HG02840 (cell line): ENCODE measurements around the gene LITAFD.
"Not testable (repeated sequence)": the region's sequence is repeated elsewhere in the genome, so short reads cannot be mapped to it uniquely, and the experiment has no call there.

Source experiments
- ATAC-seq: cut with Tn5 transposase; IDR thresholded peaks from one replicate; pipeline ENCODE4 v1.9.1; 2021; ENCODE audit warnings: mild to moderate bottlenecking, moderate library complexity, moderate number of reproducible peaks; ENCODE audit not compliant: unreplicated experiment, low FRiP score

Gene LITAFD

GRCh38 chr16:8882041-8882617 is at the start of gene LITAFD:
LITAFD (plus strand) TSS chr16:8882351; CDS start chr16:8884356, 2,005 bp downstream.
- no peak for ATAC-seq

DNA sequence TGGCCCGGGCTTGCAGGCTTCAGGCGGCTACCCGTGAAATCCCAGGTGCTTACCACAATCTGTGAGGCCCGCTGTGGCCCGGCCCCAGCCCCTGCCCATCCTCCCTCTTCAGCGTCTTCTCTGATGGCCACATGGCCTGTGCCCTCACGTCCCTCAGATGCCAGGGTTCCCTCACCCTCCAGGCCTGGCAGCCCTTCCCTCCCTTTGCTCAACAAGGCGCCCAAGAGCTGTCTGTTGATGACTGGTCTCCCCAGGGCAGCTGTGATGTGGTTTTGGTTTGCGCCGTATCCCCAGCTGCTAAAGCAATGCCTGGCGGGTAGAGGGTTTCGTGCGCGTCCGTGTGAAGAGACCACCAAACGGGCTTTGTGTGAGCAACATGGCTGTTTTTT is 49.4 kb upstream of the LITAFD start:
- ATAC-seq: no peak

- ATAC-seq: not testable (repeated sequence)
Observed at GRCh38 chr16:8836797-8837196, 45.4 kb upstream of the LITAFD start.

- not testable (repeated sequence) for ATAC-seq
Observed at GRCh38 chr16:8837594-8837993, 44.6 kb upstream of the LITAFD start.

DNA sequence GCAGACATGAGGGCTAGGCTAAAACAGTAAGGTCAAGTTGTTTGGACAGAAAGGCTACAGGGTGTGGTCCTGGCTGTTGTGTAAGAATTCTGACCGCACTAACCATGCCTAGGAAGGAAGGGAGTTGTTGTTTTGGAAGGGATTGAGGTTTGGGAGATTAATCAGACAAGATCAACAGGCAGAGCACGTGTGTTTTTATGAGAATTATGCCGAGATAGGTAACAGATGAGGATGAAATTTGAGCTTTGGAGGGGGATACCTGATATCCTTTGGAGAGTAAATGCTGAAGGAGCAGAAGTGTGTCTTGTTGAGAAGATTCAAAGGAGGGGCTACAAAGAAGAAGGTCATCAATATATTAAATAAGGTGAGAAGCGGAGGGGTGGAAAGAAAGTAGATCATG is 40.1 kb upstream of the LITAFD start:
- ATAC-seq: not testable (repeated sequence)

- ATAC-seq: not testable (repeated sequence)
Observed at GRCh38 chr16:8843296-8843695, 38.9 kb upstream of the LITAFD start.

GRCh38 chr16:8845699-8846298 is 36.4 kb upstream of the LITAFD start:
- no peak for ATAC-seq

DNA sequence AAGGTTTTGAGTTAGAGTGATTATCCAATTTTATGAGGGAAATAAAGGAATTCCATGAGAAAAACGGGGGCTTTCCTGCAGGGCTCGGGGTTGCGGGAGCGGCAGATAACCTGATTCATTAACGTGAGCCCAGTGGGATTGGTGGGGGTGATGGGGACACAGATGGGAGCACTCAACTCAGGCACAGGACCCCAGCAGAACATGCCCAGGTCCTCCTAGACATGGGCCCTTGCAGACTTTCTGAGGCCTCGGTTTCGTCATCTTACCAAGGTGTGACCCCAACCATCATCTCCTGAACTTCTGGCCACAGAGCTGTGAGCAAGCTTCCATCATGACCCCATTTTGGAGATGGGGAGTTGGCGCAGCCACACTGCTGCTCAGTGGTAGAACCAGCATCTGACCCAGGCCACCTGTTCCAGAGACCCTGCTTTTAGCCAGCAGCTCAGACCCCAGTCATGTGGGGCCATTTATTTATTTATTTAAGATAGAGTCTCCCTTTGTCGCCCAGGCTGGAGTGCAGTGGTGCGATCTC is 35.7 kb upstream of the LITAFD start:
- ATAC-seq: no peak

- no peak for ATAC-seq
Observed at GRCh38 chr16:8847145-8847544, 35.0 kb upstream of the LITAFD start.

GRCh38 chr16:8847623-8848022 is 34.5 kb upstream of the LITAFD start:
- ATAC-seq: no peak

GRCh38 chr16:8848231-8848938 is 33.8 kb upstream of the LITAFD start:
- no peak for ATAC-seq

- ATAC-seq: no peak
Observed at GRCh38 chr16:8848939-8849391, 33.2 kb upstream of the LITAFD start.

DNA sequence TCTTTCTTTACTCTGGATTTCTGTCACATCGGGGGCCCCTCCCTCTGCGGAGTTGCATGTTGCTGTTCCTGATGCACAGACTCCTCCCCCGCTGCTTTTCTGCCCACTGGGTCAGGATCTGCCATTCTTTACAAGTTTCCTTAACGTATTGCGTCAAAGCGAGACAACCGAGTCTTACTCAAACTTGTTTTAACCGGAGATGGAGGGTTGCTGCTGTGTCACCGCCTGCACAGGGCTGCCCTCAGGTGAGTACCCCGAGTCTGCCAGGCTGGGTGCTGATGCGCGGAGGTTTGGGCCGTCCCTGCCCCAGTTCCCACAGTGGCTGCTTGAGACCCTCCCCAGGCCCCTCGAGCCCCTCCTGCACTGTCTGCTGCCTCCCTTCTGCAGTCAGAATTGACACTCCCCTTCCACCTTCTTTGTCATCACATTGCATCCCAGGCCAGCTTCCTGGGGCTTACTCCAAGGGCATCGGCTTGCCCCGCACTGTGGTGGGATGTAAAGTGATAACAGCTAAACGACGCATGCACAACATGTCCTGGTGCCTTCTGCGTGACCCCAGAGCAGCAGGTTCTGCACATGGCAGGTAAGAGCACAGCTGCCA is 32.6 kb upstream of the LITAFD start:
- no peak for ATAC-seq

DNA sequence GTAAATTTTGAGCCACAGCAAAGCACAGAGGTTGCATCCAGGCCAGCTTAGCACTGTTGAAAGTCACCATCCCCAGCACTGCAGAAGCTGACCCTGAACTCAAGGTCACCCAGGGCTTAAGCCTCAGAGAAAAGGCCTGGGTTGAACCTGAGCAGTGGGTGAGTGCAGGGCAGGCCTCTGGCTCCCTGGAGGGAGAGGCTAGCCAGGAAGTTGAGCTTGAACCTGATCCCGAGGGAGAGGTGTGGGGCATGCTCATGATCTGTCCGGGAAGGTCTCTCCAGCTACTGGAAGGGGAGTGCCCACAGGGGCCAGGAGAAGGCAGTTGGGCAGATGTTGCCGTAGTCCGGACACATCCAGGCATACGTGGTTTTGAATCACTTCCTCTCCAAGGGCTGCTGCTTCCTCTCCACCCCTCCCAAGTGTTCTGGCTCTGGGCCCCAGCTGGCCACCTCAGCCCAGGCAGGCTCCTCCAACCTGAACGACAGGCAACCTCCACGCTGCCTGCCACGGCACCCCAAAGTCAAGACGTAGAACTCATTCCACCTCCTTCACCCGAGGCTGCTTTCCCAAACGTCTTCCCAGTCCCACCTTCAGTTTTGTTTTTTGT is 31.8 kb upstream of the LITAFD start:
- no peak for ATAC-seq

DNA sequence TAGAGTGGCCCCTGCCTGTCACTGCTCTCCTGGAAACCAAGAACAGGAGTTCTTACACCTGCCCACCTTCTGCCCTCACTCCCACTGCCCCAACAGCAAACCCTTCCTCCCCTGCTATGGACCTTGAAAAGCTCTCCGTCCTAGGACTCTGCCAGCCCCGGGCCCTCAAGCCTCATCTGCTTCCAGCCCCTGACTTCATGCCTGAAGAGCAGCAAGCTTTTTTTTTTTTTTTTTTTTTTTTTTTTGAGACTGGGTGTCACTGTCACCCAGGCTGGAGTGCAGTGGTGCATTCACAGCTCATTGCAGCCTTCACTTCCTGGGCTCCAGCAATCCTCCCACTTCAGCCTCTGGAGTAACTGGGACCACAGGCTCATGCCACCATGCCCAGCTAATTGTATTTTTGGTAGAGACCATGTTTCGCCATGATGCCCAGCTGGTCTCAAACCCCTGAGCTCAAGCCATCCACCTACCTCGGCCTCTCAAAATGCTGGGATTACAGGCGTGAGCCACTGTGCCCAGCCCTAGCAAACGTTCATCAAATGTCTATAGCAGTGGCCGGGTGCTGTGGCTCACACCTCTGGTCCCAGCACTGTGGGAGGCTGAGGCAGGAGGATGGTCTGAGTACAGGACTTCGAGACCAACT is 30.3 kb upstream of the LITAFD start:
- ATAC-seq: no peak

DNA sequence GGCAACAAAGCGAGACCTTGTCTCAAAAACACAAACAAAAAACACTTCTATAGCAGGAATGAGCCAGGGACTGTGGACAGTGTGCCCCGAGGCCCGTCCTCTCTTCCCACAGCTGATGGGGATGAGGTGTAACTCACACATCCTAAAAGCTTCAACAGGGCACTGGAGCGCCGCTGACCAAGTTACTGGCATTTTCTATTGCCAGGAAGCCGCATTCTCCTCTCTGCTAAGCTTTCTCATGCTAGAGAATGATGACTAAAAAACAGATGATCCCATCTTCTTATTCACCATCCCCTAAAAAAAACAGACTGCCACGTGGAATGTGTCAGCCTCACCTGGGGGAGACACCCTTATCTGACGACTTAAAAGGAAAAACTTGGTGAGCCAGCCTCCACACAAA is 29.6 kb upstream of the LITAFD start:
- no peak for ATAC-seq

GRCh38 chr16:8853150-8853549 is 29.0 kb upstream of the LITAFD start:
- ATAC-seq: no peak

GRCh38 chr16:8853611-8854010 is 28.5 kb upstream of the LITAFD start:
- ATAC-seq: no peak

GRCh38 chr16:8854298-8854948 is 27.7 kb upstream of the LITAFD start:
- ATAC-seq: no peak
